HG02571 (cell line): ENCODE results near the gene NECTIN4.
"Not testable (repeated sequence)": the region's sequence is repeated elsewhere in the genome, so short reads cannot be mapped to it uniquely, and the experiment has no call there.

ENCODE experiments used
- ATAC-seq: cut with Tn5 transposase; IDR thresholded peaks from one replicate; pipeline ENCODE4 v1.9.1; 2021; ENCODE audit warnings: mild to moderate bottlenecking, moderate library complexity; ENCODE audit not compliant: unreplicated experiment

Gene NECTIN4

DNA sequence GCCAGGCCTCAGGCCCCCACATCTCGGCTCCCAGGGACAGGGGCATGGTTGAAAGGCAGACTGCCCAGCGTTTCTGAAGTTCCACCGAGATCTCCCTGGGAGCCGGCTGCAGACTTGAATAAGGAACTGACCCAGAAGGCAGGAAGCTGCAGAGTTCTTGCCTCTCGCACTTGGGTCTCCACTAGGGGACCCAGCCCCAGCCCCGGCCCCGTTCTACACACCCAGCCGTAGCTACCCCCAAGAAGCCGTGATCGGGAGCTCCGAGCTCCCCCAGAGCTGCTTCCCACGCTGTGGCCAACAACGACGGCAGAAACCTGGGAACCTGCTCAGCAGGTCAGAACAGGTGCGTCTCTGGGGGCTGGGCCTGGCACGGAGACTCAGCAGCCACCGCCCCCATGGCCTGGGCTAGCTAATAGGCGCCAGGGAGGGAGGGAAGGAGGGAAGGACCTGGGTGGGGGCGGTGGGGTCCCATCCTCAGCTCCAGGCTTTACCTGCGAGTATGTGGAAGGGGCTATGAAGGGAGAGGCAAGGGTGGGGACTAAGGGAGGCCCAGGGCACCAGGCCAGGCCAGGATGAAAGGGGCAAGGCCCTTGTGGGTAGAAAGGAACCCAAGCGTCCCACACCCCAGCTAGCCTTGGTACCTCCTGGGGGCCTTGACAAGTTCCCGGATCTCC is at the start of gene NECTIN4:
Gene NECTIN4 (minus strand): TSS at position 308 of the 674 bp plus-strand sequence. CDS start 262 bp downstream, at position 46.
- no peak for ATAC-seq

DNA sequence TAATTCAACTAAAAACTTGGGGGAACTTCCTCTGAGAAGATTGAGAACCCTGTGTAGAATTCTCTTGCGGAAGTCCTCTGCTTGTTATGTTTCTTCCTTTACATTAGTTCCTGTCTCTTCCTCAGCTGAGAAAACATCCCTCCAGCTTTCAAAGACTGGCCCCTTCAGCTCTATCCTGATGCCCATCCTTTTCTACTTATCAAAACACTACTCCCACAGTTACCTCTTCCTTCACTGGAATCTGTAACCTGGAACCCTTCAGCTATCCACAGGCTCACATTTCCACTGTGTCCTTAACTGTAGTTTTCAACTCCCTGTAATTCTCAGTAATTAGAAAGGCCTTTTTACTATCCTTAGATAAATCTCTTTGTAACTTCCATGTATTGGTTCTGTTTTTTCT is 49.1 kb upstream of the NECTIN4 start:
- no peak for ATAC-seq

DNA sequence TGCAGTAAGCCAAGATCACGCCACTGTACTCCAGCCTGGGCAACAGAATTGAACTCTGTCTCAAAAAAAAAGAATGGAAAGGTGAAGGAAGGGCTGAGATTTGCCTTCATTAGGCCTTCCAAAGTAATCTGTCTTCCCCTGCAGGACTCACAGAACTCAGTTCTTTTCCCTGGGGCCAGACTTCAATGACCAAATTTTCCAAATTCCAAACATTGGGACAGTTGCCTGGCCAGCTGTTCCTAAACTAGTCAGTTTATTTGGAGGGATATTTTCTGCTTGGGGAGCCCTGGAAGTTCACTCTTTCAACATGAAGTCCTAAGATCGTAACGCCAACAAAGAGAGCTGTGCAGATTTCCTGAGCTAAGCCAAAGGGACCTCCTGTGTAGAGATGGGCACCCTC is 48.5 kb upstream of the NECTIN4 start:
- no peak for ATAC-seq

DNA sequence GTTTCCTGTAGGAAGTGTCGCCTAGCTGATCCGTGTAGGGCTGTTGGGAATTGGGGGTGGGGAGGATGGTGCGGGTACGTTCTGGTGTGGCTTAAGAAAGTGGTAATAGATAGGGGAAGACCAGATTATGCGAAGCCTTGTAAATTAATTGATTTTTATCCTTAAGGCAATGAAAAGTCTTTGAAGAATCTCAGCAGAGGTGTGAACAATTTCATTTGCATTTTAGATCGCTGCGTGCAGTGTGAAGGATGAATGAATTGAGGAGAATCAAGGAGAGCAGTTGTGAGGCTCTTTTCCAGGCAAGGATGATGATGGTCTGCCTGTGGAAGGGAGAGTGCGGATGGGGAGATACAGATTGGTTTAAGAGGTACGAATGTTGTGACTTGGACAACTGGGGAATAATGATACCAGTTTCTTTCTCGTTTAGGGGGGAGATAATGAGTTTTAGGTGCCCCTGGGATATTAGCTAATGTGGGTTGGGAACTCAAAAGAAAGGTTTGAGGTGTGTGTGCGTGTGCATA is 43.9 kb upstream of the NECTIN4 start:
- ATAC-seq: no peak

DNA sequence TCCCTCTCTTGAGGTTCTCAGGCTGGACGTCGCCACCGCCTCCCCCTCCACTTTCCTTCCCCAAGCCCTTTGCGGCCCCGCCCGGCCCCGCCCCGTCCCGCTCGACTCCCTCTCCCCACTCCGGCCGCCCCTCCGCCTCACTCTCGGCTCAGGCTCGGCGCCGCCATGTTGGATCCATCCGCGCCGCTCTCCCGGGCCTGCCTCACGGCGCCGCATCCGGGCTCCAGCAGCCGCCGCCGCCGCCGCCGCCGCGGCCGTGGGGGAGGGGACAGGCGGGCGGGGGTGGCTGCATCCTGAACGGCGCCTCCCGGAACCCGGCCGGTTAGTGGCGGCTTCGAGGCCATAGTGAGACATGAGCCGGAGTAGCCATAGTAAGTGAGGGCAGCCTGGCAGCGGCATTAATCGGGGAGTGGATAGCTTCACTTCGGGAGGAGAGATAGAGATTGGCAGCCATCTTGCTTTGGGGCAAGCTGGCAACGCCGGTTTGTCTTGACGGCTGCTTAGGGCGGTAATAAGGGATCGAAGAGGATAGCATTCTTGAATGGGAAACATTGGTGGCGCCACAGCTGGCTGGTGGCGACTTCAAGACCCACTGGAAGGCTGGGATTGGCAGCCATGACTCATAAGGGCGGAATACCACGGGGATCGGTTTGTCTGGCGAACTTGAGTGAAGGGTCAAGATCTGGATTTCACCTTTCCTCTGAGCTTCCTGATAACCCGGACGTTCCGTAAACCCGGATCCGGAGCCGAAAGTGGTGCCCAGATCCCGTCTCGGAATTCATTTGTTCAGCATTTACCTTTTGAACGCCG is 43.3 kb upstream of the NECTIN4 start, which contains the start of gene DEDD:
Gene DEDD (minus strand): TSS at position 258 of the 810 bp plus-strand sequence. CDS start 8,205 bp downstream, outside the sequence.
- ATAC-seq: peak; percentile 93

DNA sequence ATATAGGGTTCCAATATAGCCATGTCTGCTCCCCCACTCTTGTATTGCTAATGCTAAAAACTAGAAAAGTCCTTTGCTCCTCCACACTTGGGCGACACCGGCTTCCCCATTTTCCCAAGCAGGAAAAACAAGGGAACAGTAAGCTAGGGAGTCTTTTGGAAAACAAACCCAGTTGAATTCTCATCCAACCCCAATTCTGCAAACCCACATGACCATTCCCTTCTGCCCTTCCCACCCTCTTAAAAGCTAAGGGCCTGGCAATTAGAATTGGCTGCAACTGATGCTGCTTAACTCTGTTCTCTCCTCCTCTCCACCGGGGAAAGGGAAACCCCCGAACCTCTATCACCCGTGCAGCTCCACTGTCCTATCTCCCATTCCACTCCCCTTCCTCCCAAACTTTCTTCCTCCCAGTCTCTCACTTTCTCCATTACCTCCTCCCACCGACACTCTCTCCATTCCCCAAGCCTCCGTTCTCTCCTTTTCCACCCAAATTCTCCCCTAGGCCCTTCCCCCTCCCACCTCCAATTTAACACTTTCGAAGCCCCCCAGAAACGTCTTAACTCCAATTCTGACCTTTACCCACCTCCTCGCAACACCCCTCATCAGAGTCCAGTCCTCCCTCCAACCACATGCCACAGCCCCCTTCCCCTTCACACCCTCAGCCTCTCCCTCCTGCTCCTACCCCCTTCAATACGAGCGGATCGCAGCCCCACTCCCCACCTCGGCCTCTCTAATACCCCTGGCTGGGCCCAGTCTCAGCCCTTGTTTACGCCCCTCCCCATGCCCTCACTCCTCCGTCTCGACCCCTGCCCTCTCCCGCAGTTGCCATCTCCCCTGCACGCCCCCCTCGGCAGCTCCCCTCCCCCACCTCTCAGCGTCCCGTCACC is 42.4 kb upstream of the NECTIN4 start:
- no peak for ATAC-seq

DNA sequence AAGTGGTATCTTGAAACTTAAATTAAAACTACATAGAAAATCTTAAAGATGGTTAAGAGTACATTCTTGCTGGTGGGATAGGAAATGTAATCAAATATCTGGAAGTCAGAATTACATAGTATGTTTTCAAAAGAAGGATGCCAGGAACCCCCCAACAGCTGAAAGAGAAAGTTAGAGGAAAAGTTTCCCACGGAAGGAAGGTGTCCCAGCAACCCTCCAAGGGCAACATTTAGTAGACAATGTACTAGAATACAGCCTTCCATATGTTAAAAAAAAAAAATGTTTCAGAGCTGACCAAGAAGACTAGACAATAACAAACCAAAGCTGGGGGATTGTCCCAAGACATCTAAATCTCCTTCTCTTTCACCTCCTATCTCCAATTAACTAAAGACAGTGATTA is 40.9 kb upstream of the NECTIN4 start:
- no peak for ATAC-seq

DNA sequence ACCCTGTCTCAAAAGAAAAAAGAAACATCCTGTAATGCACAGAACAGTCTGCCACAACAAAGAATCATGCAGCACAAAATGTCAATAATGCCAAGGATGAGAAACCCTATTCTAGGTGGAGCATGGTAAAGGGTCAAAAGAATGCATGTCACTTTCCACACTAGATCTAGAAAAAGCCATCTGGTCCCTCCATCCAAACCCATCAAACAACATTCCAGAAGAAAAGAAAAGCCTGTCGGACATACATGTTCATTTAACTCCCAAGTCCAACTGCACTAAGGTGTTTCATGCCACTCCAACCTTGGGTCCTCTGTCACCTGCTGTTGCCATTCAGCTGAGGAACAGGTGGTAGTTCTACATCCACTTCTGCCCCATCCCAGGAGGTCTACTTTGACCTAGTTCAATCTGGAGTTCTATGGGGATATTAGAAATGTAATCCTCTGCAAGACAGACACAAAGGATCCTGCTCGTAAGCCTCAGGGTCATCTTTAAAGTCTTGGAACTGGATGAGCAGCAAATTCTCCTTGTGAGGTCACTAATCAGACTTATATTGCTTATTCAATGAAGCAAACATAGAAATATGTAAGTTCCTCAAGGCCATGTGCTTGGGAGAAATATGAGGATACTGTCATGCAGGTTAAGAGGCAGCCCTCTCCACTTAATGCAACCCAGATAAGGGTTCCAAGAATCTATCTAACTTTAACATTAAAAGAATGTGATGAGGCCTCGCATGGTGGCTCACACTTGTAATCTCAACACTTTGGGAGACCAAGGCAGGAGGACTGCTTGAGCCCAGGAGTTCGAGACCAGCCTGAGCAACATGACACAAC is 39.4 kb upstream of the NECTIN4 start:
- ATAC-seq: no peak

DNA sequence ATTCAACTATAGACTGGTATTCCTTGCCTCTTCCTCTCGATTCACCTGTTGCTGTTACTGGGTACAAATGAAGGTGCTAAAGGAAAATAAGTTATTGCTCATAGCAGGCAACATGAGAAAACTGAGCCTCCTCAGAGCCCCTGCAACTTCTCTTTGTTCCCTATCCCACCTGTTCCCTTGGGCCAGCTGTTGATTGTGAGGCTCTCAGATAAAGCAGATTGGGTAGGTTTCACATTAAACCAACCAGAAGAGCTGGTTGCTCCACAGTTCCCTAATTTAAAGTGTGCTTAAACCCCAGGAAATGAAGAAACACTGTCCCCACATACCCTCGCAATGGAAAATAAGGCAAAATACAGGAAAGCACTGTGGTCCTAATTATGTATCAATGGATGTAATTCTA is 38.3 kb upstream of the NECTIN4 start:
- no peak for ATAC-seq

DNA sequence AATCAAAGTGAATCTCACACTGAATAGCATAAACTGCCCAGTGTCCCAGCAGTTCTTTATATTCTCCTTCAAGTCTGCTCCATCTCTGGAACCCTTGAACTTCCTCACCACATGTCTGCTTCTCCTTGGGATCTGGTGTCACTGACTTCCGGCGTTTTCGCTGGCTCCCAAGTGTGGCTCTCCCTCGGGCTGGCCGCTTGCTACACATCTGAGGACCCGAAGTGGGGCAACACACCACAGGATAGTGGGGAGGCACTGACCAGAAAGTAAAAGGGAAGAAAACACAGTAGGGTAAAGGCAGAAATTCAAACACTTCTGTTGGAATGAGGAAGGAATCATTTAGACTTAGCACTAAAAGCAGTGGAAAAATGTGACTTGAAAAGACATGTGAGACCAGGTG is 33.6 kb upstream of the NECTIN4 start:
- ATAC-seq: no peak

DNA sequence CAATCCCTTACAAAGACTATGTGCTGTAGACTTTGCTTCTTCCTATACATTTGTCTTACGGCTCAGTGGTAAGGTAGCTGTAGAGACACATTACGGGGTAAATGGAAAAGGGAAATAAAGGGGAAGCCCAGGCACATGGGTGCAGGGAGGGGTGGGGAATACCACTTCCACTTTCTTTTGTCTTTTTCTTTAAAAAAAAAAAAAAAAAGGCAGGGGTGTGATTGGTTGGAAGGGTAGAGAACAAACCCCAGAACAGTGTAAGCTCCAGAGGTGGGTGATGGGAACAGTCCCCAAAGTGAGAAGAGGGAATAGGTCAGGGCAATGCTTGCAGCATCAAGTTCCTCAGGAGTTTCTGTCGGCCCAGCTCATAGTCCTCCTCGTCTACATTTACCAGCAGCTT is 32.5 kb upstream of the NECTIN4 start:
- ATAC-seq: no peak

DNA sequence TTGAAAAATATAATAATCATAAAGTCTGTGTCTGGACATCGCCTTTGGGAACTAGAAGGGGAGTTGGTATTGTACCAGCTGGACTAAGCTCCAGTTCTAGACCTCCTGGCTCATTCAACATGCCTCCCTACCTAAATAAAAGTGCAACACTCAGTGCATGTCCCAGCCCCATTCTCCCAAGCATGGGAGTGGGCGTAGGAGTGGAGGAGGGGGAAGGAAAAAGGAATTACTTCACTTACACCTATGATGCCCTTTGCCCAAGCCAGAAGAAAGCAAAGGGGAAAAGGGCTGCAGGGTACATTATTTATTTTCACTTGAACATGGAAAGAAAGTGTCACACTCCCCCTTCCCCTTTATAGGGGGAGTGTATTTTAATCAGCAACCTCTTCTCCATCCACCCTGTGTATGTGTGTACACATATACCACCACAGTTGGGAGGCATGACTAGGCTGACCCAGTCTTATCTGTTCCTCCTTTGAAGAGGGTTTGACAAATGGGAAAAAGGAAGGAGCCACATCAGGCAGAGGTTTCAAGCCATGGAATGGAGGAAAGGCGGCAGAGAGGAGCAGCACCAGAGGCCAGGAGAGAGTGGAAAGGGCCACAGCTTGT is 31.8 kb upstream of the NECTIN4 start:
- ATAC-seq: no peak

DNA sequence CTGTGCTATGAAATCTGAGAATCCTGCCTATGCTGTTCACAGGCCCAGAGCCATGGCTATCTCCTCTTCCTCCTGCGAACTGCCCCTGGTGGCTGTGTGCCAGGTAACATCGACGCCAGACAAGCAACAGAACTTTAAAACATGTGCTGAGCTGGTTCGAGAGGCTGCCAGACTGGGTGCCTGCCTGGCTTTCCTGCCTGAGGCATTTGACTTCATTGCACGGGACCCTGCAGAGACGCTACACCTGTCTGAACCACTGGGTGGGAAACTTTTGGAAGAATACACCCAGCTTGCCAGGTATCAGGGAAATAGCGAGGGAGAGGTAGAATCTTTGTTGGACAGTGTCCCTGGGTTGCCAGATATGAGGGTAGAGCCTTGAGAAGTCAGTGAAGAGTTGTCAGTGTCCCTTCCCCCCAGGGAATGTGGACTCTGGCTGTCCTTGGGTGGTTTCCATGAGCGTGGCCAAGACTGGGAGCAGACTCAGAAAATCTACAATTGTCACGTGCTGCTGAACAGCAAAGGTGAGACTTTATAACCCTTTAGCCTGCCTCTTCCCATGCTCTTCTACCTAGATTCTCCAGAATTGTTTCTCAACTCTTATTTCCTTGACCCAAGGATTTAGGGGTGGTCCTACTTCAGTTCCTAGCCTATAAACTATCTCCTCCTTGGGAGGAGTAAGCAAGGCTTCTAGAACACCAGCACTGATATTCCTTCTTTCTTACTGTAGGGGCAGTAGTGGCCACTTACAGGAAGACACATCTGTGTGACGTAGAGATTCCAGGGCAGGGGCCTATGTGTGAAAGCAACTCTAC is 29.9 kb upstream of the NECTIN4 start:
- ATAC-seq: peak; percentile 51

DNA sequence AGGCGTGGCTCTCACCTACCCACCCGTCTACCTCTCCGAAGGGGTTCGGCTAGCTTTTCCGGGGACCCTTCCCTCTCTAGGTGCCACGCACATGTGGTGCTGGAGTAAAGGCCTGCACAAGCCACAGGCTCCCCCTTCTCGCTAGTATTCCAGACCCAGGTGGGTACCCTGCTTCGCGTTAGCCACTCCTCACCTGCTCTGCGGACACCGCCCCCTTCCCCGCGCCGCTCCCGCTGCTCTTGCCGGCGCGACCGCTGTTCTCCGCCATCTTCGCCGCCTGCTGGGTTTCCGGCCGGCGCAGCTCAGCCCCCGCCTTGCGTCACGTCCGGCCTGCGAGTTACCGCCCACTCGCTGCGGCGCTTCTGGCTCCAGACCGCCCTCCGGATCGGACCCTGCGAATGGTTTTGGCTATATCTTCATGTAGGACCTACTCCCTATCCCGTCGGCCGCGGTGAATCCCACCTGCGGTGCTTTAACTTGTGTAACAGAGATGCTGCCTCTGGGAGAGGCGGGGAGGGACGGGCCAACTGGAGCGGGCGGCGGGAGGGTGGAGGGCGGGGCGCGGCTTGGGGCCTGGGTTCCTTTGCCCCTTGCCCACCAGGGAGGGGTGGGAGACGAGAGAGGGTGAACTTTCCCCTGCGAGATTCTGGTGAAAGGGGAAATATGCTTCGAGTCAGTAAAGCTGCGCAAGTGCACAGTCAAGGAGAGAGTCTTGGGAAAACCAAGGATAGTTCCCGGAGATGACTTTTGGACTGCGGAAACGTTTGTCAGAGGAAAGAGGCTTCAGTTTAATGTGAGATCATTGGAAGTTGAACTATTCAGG is 28.6 kb upstream of the NECTIN4 start, which contains the start of the genes NIT1 and PFDN2:
Gene NIT1 (plus strand): TSS at position 347 of the 823 bp plus-strand sequence. CDS start 72 bp downstream, at position 419.
Gene PFDN2 (minus strand): TSS at position 279 of the 823 bp plus-strand sequence. CDS start 11 bp downstream, at position 268.
- peak; percentile 64 for ATAC-seq

DNA sequence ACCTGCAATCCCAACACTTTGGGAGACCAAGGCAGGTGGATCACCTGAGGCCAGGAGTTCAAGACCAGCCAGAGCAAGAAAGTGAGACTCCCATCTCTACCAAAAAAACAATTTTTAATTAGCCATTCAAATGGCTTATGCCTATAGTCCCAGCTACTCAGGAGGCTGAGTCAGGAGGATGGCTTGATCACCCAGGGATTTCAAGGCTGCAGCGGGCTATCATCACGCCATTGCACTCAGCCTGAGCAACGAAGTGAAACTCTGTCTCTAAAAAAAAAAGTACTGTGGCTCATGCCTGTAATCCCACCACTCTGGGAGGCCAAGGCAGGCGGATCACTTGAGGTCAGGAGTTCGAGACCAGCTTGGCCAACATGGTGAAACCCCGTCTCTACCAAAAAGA is 26.6 kb upstream of the NECTIN4 start:
- not testable (repeated sequence) for ATAC-seq

DNA sequence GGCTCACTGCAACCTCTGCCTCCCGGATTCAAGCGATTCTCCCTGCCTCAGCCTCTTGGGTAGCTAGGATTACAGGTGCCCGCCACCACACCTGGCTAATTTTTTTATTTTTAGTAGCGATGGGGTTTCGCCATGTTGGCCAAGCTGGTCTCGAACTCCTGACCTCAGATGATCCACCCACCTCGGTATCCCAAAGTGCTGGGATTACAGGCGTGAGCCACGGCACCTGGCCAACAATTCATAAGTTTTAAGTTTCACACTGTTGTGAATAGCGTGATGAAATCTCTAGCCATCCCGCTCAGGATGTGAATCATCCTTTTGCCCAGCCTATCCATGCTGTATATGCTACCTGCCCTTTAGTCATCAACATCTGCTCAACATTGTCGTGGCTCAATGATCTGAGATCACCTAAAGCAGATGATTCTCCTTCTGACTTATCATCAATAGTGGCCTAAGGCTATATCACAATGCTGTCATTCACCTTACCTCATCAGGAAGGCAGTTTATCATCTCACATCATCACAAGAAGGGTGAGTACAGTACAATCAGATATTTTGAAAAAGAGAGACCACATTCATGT is 25.9 kb upstream of the NECTIN4 start:
- no peak for ATAC-seq

DNA sequence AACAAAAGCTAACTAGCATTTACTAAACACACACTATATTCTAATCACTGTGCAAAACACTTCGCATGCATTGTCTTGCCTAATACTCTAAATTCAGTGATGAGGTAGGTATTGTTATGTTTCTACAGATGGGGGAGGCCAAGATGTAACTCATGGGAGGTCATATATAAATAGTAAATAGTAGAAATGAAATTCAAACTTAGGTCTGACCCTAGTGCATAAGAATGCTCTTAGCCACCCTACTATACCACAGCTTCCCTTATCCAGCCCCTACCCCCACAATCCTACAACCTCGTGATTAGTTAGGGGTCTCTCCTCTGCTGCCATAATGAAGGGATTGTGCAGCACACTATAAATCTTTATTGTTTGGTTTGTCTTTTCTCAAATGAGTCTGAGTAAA is 25.2 kb upstream of the NECTIN4 start:
- ATAC-seq: no peak
